HTERT RPE-1 (cell line): ENCODE results near the gene PDZRN3.
"Not testable (repeated sequence)": the region's sequence is repeated elsewhere in the genome, so short reads cannot be mapped to it uniquely, and the experiment has no call there.

Experiments
- in situ Hi-C: fragments of 300-500 bp; cut with MboI; formaldehyde crosslinking; loops from 4 replicates; pipeline ENCODE4 v1.14.3; 2020; ENCODE audit warnings: low sequenced_read_pairs

The PDZRN3 gene

GRCh38 chr3:73470860-73471259 is 153.9 kb downstream of the PDZRN3 start:
- in situ Hi-C loops = no loop called here

GRCh38 chr3:73469331-73469730 is 155.4 kb downstream of the PDZRN3 start:
- in situ Hi-C loops = no loop called here

DNA sequence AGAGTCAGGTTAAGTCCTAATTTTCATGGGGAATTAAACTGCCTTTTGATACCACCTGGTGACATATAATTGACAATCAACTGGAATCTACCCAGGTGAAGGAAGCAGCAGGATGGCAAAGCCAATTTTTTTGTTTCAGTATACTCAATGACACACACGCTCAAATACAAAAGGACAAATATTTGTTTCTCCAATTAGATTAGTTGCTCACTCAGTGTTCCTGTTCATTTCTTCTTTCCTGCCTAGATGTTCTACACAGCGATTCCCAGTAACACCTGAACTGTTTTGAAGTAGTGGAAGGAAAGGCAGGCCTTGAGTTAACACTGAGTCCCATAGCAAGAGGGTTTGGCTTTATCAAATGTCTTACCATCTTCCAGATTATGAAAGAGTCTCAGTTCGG is 157.5 kb downstream of the PDZRN3 start:
- in situ Hi-C loops = no loop called here

DNA sequence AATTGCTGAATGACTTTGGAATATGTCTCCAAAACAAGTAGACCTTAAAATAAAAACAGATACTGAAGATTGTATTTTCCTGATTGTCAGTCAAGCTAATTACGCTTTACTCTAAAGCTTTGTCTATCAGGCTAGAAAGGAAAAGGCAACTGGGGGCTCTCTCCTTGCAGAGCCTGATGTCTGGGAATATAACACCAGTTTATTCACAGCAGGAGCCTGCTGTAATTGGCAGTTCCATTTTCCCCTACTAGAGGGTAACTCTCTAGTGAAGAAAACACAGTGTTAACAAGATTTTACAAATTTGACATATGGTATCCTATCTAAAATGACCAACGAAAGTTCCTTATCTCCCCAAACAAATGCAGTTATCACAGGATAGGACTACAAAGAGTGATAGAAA is 158.8 kb downstream of the PDZRN3 start:
- in situ Hi-C loops = no loop called here

GRCh38 chr3:73464126-73464525 is 160.6 kb downstream of the PDZRN3 start:
- in situ Hi-C loops = not testable (repeated sequence)

DNA sequence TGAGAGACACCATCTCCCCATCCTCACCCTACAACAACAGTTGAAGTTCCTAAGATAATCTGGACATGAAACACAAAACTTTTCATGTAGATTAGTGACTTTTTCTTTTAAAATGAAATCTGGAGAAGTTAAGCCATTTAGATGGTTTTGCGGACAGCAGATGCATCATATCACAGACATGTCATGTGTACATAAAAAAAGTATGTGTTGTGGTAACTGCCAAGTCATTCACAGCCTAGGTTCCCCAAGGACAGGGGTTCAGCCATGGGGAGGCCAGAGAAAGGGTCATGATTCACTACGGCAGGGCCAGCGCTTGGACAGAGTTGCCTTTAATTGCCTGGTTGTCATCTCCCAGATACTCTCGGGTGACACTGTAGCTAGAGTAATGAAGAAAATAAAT is 163.2 kb downstream of the PDZRN3 start:
- in situ Hi-C loops = no loop called here

DNA sequence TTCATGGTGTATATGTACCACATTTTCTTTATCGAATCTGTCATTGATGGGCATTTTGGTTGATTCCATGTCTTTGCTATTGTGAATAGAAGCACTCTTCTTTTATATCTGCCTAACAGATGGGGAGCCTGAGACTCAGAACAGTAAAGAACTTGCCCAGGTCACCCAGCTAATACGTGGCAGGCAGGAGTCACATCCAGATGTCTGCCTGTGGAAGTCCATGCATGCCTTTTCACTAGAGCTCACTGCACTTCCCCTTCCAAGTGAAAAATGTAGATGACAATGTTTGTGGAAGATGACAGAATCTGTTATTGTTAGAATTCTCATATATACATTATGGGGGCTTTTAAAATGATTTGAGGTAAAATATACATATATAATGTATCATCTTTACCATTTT is 165.0 kb downstream of the PDZRN3 start:
- in situ Hi-C loops = no loop called here

- in situ Hi-C loops = no loop called here
Observed at GRCh38 chr3:73453666-73454065, 171.1 kb downstream of the PDZRN3 start.

GRCh38 chr3:73452729-73453128 is 172.0 kb downstream of the PDZRN3 start:
- in situ Hi-C loops = no loop called here

DNA sequence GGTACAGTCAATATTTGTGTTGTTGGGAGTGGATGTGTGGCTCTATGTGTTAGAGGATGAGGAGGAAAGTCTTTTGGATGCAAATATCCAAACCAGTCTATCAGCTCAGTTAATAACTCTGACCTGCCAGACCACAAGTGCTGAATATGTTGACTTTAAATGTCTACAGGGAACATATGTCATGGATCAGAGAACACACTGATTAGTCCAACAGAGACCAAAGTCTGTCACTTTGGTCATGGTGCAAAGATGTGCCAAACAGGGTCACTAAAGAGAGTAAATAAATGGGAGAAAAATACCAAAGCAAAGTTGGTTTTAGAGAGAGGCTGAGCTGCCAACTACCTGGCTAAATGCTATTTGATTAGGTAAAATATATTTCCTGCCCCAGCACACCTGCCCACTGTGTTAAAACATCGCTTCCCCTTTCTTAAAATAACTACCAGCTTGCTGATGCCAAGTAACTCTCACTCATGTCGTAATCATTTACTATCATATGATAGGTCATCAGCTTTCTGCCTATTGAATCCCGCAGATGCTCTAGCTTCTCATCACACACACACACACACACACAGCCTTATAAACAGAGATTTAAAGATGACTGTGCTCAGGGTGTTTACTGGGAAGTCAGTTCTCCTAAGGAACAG is 173.3 kb downstream of the PDZRN3 start:
- in situ Hi-C loops = no loop called here

DNA sequence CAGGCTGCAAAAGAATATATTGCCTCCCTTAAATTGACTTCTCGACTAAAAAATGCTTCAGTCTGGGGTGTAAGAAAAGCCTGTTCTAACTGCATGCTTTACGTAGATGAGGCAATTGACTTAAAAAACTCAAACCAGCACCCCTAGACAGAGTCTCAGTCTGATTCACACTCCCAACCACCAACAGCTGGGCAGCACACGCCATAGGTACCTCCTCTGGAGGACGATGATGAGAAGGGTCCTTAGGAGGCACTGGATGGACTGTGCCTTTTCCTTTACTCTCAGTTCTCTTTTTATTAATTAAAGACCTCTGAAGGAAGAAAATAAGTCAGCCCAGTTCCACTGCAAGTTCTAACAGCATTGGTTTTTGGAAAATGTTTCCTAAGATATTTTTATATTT is 175.0 kb downstream of the PDZRN3 start:
- in situ Hi-C loops = no loop called here

DNA sequence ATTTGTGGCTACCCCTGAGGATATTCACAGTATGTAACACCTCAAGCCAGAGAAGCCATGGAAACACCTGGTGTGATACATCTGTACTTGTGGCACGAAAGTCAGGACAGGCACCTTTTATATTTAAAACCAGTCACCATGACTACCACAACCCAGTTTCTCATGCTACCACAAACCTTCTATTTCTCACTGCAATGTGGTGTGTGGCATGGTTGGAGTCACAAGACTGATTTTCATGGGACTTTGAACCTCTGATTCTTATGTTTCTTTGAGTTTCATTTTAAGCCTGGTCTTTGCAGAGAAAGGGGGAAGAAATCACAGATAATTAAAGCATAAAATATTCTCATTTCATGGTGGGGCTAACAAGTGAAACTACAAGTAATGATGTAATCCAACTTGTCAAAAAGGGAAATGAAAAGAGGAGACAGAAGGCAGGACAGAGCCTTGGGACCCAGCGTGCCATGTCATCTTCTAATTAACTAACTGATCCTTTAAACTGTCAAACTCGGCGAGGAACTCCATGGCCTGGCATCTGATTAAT is 175.9 kb downstream of the PDZRN3 start:
- in situ Hi-C loops = no loop called here

DNA sequence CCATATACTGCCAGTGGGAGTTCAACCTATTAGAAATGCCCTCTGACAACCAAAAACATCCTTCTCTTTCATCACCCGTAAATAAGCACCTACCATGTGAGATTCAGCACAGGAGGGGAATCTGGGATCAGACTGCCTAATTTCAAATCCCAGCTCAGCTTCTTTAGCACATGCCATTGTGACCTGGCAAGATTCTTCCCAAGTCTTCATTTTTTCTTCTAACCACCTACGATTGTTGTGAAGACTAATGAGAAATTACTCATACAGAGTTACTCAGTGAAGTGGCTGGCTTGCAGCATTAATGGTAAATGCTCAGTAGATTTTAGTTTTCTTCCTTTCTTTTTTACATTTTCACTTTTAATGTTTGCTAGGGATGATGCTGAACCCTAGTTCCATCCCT is 176.7 kb downstream of the PDZRN3 start:
- in situ Hi-C loops = no loop called here

DNA sequence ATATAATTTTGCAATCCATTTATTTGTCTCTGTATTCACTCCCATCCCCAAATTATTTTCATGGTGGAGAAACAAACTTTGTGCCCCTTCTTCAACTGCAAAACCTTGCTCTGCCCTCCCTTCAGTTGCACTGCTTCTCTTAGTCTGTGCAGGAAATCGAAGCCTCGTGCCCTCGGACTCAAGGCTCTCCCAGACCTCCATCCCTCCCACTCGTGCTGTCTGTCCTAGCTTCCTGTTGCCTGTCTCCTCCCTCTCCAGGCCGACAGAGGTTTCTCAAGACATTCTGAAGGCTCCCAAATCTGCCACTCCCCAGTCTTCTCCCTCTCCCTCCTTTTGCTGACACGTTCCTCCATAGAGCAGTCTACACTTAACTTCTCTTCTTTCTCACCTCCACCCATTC is 177.6 kb downstream of the PDZRN3 start:
- in situ Hi-C loops = no loop called here

- in situ Hi-C loops = no loop called here
Observed at GRCh38 chr3:73446467-73447110, 178.2 kb downstream of the PDZRN3 start.

- in situ Hi-C loops = no loop called here
Observed at GRCh38 chr3:73442886-73443285, 181.9 kb downstream of the PDZRN3 start.

DNA sequence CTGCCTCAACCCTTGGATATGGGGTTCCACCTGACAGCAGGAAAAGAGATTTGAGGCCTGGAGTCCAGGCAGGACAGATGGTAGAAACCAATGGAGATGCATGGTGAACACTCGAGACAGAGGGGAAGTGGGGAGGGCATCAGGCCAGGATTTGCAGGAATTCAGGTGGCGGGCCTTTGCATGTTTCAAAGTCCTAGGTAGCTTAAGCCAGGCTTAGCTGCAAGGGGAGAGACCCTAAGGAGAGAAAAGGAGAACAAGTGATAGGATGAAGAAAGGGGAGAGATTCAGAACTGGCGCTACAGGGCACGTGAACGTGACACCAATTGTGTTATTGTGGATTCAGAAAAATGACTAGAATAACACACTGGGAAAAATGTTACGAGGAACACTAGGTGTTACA is 182.6 kb downstream of the PDZRN3 start:
- in situ Hi-C loops = no loop called here

DNA sequence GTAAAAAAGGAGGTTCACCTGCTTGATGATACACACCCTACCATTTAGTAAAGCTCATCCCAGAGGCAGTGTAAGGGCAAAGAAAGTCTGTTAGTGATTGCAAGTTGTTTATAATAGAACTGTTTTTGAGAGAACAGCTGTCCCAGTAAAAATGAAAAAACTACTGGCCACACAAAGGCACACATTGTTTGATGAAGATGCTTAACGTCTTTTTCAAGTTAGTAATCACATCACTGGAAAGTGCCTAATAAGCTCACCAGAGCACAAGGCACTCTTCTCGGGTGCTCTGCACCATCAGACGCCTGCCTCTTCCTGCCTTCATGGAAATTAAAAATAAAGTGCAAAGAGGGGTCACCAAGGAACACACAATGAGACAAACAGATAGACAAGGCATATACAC is 186.9 kb downstream of the PDZRN3 start:
- in situ Hi-C loops = no loop called here

GRCh38 chr3:73435055-73435454 is 189.7 kb downstream of the PDZRN3 start:
- in situ Hi-C loops = no loop called here

DNA sequence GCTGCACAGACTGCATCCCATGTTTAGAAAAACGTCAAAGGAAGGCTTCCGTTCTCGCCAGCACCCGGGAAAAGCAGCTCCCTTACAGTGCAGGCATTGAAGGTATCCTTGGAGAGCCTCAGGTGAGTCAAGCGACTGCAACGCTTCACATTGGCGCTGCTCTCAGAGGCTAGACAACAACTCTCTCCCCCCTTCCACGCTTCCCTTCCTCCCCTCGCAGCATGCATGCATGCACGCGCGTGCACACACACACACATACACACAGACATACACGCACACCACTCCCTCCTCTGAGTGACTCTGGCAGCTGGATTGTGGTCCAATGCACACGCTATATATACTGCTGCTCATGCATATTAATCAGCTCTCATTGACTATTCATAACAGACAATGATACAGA is 191.1 kb downstream of the PDZRN3 start:
- in situ Hi-C loops = no loop called here

DNA sequence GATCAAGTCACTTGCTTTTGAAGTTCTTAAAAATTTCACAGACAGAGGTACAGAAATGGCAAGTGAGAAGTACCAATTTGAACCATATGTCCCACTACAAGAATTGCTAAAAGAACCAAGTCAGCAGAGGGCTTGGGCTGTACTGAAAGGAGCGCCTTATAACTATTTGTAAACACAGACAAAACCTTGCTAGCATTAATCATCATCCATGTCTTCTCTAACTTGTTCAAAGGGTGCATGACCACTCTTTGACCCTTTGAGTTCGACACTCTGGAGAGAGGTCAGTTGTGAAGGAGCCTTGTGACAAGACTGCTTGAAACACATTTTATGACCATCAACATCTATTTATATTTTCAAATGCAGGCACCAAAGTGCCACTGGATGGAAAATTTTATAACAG is 191.7 kb downstream of the PDZRN3 start:
- in situ Hi-C loops = no loop called here

- in situ Hi-C loops = no loop called here
Observed at GRCh38 chr3:73432706-73433032, 192.1 kb downstream of the PDZRN3 start.
